Limb (tissue), 2 donors: ENCODE data around the gene LRRC27.

Experiments used
- DNase-seq, 2 donors: peaks; one replicate each; pipeline ENCODE4 v3.0.0-alpha.2; 2016; ENCODE audit errors: extremely low spot score in 2 of 2

Gene LRRC27

GRCh38 chr10:132401401-132402118 lies 69.6 kb downstream of the LRRC27 start:
- DNase-seq = no peak

- DNase-seq = no peak
These were observed 70.8 kb downstream of the LRRC27 start for GRCh38 chr10:132402781-132403241.

GRCh38 chr10:132403511-132404168 lies 71.6 kb downstream of the LRRC27 start:
- no peak for DNase-seq

- DNase-seq = no peak
These were observed 72.3 kb downstream of the LRRC27 start for GRCh38 chr10:132404169-132404880.

GRCh38 chr10:132404911-132405462 lies 73.0 kb downstream of the LRRC27 start:
- DNase-seq = no peak

- DNase-seq = no peak
These were observed 73.5 kb downstream of the LRRC27 start for GRCh38 chr10:132405463-132405991.

GRCh38 chr10:132406181-132406580 lies 74.2 kb downstream of the LRRC27 start:
- DNase-seq = no peak

- no peak for DNase-seq
These were observed 74.8 kb downstream of the LRRC27 start for GRCh38 chr10:132406750-132407149.

GRCh38 chr10:132407243-132407746 lies 75.3 kb downstream of the LRRC27 start:
- DNase-seq = no peak

GRCh38 chr10:132407846-132408278 lies 75.9 kb downstream of the LRRC27 start:
- DNase-seq = no peak

GRCh38 chr10:132408367-132408781 lies 76.4 kb downstream of the LRRC27 start:
- no peak for DNase-seq

GRCh38 chr10:132408823-132409666 lies 77.1 kb downstream of the LRRC27 start:
- DNase-seq = no peak

- DNase-seq = no peak
These were observed 77.7 kb downstream of the LRRC27 start for GRCh38 chr10:132409667-132410028.

GRCh38 chr10:132410056-132410778 lies 78.2 kb downstream of the LRRC27 start:
- no peak for DNase-seq

GRCh38 chr10:132410779-132411532 lies 79.0 kb downstream of the LRRC27 start:
- DNase-seq = no peak

- DNase-seq = no peak
These were observed 79.7 kb downstream of the LRRC27 start for GRCh38 chr10:132411561-132412253.

GRCh38 chr10:132412316-132413192 lies 80.6 kb downstream of the LRRC27 start:
- DNase-seq = no peak
